ENCODE results near the gene BMP8B.
"Not testable (repeated sequence)": the region's sequence is repeated elsewhere in the genome, so short reads cannot be mapped to it uniquely, and the experiment has no call there.

The BMP8B gene

DNA sequence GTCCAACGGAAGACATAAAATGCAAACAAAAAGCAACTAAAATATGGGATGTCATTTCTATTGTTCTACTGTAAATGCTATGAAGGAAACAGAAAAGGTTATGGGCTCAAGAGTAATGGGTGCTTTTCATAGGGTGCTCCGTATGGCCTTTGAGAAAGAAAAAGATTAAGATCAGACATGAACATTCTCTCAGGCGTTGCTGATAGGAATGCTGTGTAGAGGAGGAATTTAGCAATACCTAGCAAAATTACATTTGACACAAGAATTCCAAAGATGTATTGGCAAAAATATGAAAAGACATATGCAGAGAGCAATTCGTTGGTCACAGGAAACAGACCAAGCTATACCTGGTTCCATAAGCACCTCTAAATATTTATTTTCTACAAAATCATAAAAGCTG lies 11.8 kb downstream of the BMP8B start:
- TF ChIP-seq CTCF (IDR thresholded peaks at IDR 0.05; ENCODE audit: insufficient read depth, low read length, poor library complexity, severe bottlenecking) = no peak
- no peaks in the 10 kb centered on the region; the same call in 1 of the 2 replicates for H3K36me3 ChIP-seq (ENCODE audit: control insufficient read depth, insufficient read depth, low read length)
- H3K4me3 ChIP-seq (replicated peaks; ENCODE audit: low read depth, low read length) = no peak overlapping the region
- no peaks in the 10 kb centered on the region for H3K27me3 ChIP-seq (replicated peaks; ENCODE audit: control insufficient read depth, insufficient read depth, low read length)
- DNase-seq (ENCODE audit: extremely low read depth, insufficient read length) = no peak

- no peak for TF ChIP-seq CTCF (IDR thresholded peaks at IDR 0.05; ENCODE audit: insufficient read depth, low read length, poor library complexity, severe bottlenecking)
- H3K4me3 ChIP-seq (replicated peaks; ENCODE audit: low read depth, low read length) = no peak overlapping the region
- no peaks in the 10 kb centered on the region for H3K27me3 ChIP-seq (replicated peaks; ENCODE audit: control insufficient read depth, insufficient read depth, low read length)
- peak; percentile 77 for DNase-seq (ENCODE audit: extremely low read depth, insufficient read length)
- no peaks in the 10 kb centered on the region; the same call in 1 of the 2 replicates for H3K36me3 ChIP-seq (ENCODE audit: control insufficient read depth, insufficient read depth, low read length)
These were observed 12.3 kb downstream of the BMP8B start for GRCh38 chr1:39776400-39776713.

DNA sequence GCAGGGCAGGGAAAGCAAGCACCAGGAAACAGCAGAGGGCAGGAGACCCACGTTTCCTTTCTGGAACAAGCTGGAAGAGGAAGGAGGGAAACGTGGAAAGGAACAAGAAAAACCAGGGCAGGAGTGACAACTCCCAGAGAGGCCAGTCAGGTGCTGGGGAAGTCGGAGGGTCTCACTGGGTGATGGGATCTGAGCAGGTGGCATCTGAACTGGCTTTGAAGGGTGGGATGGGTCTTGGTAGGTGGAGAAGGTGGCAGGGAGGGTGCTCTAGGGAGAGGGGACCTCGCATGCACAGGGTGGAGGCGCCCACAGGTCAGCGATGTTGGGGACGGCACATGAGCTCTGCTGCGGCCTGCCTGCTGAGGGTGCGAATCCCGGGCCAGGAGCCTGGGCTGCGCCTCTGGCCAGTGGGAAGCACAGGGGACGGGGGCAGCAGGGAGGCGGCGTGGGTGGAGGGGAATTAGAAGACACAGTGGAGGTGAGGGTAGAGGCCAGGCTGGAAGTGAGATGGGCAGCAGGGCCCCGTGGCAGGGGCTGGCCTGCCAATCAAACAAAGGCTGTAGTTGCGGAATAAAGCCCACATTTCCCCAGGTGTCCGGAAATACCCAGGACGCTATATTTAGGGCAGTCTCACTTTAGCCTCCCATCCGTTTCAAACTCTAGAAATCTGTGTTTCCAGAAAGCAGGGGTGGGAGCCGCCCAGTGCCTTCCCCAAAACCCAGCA lies 12.8 kb downstream of the BMP8B start:
- H3K4me3 ChIP-seq (replicated peaks; ENCODE audit: low read depth, low read length); DNase-seq (ENCODE audit: extremely low read depth, insufficient read length); H3K36me3 ChIP-seq (ENCODE audit: control insufficient read depth, insufficient read depth, low read length); H3K27me3 ChIP-seq (replicated peaks; ENCODE audit: control insufficient read depth, insufficient read depth, low read length): not testable (repeated sequence)

DNA sequence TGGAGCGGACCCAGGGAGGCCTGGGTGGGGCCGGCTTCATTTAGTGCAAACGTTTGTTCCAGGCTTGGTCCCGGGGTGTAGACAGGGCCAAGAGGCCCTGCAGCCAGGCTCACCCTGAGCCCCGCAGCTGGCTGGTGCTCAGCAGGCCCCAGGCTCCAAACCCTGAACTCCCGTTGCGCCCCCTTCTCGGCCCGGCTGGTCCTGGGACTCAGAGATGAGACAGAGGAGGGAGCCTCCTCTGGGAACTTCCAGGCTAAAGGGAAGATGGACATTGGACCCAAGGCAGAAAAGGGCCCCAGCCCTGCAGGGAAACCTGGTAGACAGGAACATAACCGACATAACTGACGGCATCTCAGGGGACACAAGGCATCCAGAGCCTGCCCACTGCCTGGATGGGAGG lies 13.5 kb downstream of the BMP8B start:
- not testable (repeated sequence) for H3K36me3 ChIP-seq (ENCODE audit: control insufficient read depth, insufficient read depth, low read length); H3K4me3 ChIP-seq (replicated peaks; ENCODE audit: low read depth, low read length); DNase-seq (ENCODE audit: extremely low read depth, insufficient read length); H3K27me3 ChIP-seq (replicated peaks; ENCODE audit: control insufficient read depth, insufficient read depth, low read length)

DNA sequence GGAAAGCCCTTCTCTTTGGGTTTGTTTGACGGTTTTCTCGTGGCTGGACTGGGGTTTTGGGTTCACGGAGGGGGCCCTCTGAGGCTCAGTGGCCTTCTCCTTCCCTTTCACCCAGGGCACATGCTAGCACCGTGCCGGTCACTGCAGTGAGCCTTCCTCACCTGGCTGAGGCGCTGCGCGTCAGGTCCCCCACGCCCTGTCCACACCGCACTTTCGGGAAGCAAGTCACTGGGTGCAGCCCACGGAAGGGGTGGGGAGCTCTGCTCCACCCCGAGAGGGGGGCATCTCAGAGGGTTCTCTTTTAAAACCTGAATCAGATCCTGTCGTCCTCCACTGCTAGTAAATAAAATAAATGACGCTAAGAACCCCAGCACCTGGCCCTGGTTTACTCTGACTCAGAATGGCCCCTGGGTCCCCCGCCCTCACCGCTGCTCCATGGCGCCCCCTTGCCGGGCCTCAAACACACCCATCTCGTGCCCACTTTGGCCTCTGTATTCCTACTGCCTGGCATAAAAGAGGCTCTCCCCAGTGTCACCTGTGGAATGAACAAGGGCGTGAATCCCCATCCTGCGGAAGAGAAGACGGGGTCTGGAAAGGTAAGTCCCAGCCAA lies 15.2 kb downstream of the BMP8B start:
- DNase-seq (ENCODE audit: extremely low read depth, insufficient read length); H3K4me3 ChIP-seq (replicated peaks; ENCODE audit: low read depth, low read length); H3K27me3 ChIP-seq (replicated peaks; ENCODE audit: control insufficient read depth, insufficient read depth, low read length); H3K36me3 ChIP-seq (ENCODE audit: control insufficient read depth, insufficient read depth, low read length): not testable (repeated sequence)

DNA sequence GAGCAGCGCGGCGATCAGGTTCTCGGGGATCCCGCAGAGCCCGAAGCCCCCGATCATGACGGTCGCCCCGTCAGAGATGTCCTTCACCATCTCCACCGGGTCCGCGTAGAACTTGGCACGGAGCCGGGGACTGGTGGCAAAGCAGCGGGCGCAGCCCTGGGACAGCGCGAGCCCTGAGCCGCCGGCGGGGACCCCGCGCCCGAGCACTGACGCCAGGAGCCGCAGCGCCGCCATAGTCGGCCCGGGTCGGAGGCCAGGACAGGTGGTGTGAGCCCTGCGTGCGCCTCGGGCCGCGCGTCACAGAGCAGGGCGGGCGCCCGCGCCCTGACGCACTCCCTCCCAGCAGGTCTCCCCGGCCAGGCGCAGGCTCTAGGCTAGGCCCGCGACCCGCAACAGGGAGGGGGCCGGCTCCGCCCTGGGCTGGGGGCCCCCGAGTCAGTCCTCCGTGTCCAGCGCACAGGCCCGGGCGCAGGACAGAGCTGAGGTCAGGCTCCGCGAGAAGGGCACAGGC lies 17.6 kb downstream of the BMP8B start, which contains the start of gene OXCT2:
Gene OXCT2 (minus strand): TSS at position 327 of the 511 bp plus-strand sequence. CDS start 93 bp downstream, at position 234.
- DNase-seq (ENCODE audit: extremely low read depth, insufficient read length); H3K27me3 ChIP-seq (replicated peaks; ENCODE audit: control insufficient read depth, insufficient read depth, low read length); H3K4me3 ChIP-seq (replicated peaks; ENCODE audit: low read depth, low read length); H3K36me3 ChIP-seq (ENCODE audit: control insufficient read depth, insufficient read depth, low read length): not testable (repeated sequence)

DNA sequence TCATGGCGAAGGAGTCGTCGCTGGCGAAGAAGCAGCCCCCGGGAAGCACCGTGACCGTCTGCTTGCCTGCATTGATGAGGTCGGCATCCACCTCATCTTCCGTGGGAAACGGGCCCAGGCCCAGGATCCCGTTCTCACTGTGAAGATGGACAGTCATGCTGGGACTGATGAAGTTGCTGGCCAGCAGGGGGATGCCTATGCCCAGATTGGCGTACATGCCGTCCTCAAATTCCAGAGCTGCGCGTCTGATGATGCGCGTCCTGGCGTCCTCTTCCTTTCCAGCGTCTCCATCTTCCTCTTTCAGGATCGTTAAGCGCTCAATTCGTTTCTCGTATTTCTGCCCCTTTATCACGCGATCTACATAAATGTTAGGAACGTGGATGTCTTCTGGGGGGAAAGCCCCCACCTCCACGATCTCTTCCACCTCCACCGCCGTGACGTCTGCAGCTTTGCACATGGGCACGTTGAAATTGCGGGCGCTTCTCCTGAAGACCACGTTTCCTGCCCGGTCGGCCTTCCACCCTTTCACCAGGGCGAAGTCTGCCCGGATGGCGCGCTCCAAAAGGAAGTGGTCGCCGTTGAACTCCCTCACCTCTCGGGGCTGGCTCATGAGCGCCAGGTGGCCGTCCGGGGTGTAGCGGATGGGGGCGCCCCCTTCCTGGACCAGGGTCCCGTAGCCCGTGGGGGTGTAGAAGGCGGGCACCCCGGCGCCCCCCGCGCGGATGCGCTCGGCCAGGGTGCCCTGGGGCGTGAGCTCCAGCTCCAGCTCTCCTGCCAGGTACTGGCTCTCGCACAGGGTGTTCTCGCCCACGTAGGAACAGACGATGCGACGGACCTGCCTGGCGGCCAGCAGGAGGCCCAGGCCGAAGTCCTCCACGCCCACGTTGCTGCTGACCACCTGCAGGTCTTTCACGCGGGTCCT lies 18.3 kb downstream of the BMP8B start:
- H3K4me3 ChIP-seq (replicated peaks; ENCODE audit: low read depth, low read length); H3K36me3 ChIP-seq (ENCODE audit: control insufficient read depth, insufficient read depth, low read length); H3K27me3 ChIP-seq (replicated peaks; ENCODE audit: control insufficient read depth, insufficient read depth, low read length); DNase-seq (ENCODE audit: extremely low read depth, insufficient read length): not testable (repeated sequence)

- not testable (repeated sequence) for H3K36me3 ChIP-seq (ENCODE audit: control insufficient read depth, insufficient read depth, low read length); DNase-seq (ENCODE audit: extremely low read depth, insufficient read length); H3K4me3 ChIP-seq (replicated peaks; ENCODE audit: low read depth, low read length); H3K27me3 ChIP-seq (replicated peaks; ENCODE audit: control insufficient read depth, insufficient read depth, low read length)
These were observed 19.2 kb downstream of the BMP8B start for GRCh38 chr1:39769502-39769901.

- H3K27me3 ChIP-seq (replicated peaks; ENCODE audit: control insufficient read depth, insufficient read depth, low read length); H3K36me3 ChIP-seq (ENCODE audit: control insufficient read depth, insufficient read depth, low read length); DNase-seq (ENCODE audit: extremely low read depth, insufficient read length); H3K4me3 ChIP-seq (replicated peaks; ENCODE audit: low read depth, low read length): not testable (repeated sequence)
These were observed 22.2 kb downstream of the BMP8B start for GRCh38 chr1:39766466-39766865.

GRCh38 chr1:39764512-39764911 lies 24.2 kb downstream of the BMP8B start:
- DNase-seq (ENCODE audit: extremely low read depth, insufficient read length); H3K4me3 ChIP-seq (replicated peaks; ENCODE audit: low read depth, low read length); H3K36me3 ChIP-seq (ENCODE audit: control insufficient read depth, insufficient read depth, low read length); H3K27me3 ChIP-seq (replicated peaks; ENCODE audit: control insufficient read depth, insufficient read depth, low read length): not testable (repeated sequence)

- not testable (repeated sequence) for DNase-seq (ENCODE audit: extremely low read depth, insufficient read length); H3K4me3 ChIP-seq (replicated peaks; ENCODE audit: low read depth, low read length); H3K27me3 ChIP-seq (replicated peaks; ENCODE audit: control insufficient read depth, insufficient read depth, low read length); H3K36me3 ChIP-seq (ENCODE audit: control insufficient read depth, insufficient read depth, low read length)
These were observed 24.9 kb downstream of the BMP8B start for GRCh38 chr1:39763619-39764374.

Measured in GM06990 (cell line).